Cerebellar cortex (tissue), 1 donor: ENCODE measurements around the gene PRKRA.
"Not testable (repeated sequence)": the region's sequence is repeated elsewhere in the genome, so short reads cannot be mapped to it uniquely, and the experiment has no call there.

Source experiments
- DNase-seq: peaks from one replicate; pipeline ENCODE4 v3.0.0-alpha.2; 2015; ENCODE audit warnings: low spot score

The PRKRA gene

DNA sequence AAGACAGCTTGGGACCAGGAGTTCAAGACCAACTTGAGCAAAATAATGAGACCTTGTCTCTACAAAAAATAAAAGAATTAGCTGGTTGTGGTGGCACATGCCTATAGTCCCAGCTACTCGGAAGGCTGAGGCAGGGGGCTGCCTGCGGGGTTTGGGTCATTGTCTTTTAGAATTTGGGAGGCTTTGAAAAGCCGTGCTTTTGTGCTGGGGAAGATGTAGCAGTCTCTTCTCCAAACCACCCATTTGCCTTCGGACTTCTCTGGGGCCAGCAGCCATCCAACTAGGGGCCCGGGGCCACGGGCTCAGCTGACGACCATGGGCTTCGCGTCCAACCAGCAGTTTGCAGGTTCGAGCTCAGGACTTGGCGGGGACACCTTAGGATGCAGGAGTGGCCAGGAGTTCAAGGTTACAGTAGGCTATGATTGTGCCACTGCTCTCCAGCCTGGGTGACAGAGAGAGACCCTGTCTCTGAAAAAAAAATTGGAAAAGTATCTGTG lies 6.5 kb upstream of the PRKRA start:
- no peak for DNase-seq

DNA sequence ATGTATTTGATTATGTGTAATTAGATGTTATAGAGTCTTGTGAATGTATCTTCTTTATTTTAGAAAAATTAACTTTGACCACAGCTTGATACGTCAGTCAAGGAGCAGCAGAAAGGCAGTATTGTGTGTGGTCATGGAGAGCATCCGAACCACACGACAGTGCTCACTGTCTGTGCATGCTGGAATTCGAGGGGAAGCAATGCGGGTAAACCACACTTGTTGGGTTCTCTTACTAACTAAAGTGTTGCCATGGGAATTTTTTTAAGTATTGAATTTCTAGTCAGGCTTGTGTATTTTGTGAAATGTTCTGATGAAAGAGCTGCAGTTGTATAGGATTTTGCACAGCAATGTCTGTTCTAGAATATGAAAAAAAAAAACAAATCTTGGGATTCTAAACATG lies 5.0 kb upstream of the PRKRA start:
- no peak for DNase-seq

DNA sequence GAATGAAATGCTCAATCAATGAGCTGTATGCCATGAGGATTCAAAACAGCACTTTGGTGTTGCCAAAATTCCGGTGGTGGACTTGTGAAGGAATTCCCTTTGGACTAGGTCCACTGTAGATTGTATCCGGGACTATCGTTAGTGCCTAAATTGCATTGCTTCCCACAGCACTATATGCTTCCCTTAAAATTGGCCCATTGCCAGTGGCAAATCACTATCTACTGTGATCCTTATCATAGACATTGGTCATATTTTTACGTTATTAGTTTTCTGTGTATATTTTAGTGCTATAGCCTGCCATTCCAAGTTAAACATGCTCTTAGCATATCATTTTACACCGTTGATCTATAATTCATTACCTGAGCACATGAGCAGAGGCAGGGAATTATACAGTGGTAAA lies 1.9 kb upstream of the PRKRA start:
- DNase-seq: no peak

DNA sequence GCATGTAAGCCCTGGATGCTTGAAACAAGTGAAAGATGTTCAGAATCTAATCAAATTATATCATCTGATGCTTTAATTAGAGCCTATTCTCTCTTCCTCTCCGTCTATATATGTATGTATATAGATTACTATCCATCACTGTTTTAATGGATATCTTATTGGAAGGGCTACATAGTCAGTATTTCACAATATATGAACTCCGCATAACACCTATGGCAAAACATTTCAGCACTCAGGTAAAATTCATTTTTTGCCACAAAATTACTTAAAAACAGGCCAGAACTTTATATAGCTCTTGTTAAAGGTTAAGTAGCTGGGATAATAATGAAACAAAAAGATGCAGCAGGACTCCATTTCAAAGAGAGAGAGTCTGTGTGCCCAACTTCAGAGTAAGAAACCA lies 1.4 kb upstream of the PRKRA start:
- DNase-seq: no peak

DNA sequence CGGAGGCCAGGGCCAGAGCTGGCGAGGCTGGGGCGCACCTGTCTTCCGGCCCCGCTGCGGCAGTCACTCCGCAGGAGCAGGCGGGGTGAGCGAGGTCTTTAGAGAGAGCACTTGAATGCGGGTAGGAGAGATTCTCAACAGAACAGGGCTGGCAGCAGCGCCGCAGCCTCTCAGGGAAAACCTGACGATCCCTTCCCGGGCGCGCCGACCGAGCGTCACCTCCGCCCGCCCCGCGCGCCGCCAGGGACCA lies 526 bp downstream of the PRKRA start:
- DNase-seq: peak; percentile 67

DNA sequence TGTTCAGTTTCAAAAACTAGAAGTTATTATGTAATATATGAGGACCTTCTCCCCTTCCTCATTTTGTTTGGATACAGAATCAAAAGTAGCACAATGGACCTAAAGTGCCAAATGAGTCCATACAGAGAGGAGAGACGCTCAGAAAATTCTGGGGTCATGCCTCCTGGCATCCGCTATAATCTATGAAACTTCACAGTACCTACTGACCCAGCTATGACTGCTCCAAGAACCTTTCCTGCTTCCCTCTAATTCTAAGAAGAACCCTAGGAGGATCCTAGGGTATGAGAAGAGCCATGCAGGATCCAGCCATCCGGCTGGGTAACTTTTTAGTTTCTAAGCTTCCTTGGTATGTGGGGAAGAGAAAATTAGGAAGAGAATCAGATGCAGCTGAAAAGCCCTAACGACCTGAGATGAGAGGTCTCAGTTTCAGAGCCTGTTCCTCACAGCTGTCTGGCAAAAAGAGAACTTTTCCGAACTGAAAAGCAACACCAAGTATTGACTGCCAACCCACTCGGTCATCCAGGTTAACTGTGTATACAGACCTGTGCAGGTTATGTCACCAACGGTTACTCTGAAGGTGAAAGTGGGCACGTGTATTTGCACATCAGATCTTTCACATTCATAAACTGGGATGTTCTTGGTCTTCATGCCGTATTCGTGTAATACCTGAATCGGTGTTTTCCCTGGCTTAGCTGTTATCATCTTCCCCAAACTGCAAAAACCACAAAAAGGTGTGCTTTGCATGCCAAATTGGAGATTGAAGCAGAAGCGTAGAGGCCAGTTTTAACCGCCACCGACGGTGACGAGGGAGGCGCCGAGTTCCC lies 1.1 kb downstream of the PRKRA start:
- no peak for DNase-seq

DNA sequence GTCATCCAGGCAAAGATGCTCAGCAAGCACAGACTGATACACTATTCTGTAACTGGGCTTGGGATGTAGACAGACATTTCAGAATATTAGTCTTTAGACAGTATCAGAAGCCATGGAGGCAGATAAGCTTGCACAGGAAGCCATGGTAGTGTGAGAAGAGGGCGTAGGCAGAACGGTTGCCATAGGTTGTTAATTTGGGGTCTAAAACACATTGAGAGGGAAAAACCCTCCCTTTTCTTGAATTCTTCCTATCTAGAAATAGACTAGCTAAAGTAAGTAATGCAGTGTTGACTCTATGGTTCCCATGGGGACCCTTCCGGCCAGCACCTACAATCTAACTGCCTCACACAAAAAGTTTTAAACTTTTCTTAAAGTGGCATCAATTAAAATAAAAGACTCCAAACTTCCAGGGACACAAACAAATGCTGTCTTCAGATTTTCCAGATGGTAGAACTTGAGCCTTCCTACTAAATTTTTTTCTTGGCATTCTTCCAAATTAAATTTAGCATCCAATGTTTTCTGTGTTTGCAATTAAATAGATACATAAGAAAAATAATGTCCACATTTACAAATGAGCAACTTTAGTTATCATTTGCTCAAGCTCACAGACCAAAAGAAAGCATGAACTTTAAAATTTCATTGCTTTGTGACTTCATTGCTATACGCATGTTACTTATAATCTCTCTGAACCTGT lies 1.9 kb downstream of the PRKRA start:
- no peak for DNase-seq

DNA sequence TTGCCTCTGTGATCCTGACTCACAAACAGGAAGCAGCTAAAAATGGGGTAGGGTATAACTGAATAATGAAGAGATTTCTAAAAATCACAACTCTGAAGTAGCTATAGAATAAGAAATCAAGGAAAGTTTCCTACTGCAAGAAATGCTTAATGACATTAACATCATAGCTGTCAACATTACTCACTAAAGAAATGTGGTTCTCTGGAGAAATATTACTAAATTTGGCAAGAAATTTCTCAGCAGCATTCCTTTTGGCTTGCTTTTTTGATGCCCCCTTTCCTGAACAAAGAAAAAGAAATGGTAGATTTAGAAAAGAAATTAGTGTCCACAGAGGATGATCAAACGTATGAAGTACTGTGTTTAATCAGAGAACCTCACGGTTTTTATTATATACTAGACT lies 9.5 kb downstream of the PRKRA start:
- DNase-seq: no peak

DNA sequence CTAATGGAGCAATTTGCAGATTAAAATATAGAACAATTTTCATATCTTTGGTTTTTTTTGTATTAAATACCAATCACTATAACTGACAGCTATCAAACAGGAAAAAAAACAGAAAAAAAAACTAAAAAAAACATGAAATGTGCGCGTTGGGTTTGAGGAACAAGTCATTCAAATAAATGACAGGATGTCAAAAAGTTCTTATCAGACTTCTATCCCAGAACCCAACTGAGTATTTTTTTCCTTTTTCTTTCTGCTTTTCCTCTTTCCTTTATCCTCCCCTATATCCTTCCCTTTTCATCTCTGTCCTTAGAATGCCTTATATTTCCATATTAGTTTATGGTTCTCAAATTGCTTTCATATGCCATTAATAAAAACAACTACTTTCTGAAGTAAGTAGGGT lies 14.3 kb downstream of the PRKRA start:
- no peak for DNase-seq

DNA sequence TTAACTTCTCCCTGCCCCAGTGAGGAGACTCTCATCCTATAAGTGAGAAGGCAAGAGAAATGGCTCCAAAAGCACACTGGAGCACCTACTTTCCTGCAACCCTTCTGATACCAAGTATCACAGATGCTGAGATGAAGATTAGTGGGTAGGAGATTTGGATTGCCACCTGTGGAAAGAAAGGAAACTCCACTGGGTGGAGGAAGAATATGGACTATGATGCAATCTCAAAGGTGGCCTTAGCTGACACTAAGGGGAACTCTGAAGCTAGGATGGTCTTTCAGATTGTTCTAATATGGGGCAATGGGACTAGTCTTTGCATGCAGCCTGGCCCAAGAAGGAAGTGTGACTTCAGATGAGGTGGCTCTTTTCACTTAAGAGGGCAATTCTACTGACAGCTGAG lies 21.6 kb downstream of the PRKRA start:
- no peak for DNase-seq

DNA sequence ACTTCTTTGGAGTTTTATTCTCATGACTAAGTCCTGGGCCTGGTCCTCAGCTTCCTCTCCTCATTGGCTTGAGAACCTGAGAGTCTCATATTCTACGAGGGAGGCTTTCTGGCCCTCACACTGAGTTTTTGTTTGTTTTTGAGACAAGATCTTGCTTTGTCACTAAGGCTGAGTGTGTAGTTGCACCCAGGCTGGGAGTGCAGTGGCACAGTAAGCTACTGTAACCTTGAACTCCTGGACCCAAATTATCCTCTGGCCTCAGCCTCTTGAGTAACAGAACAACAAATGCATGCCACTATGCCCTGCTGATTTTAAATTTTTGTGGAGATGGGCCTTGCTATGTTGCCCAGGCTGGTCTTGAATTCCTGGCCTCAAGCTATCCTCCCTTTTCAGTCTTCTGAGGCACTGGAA lies 22.6 kb downstream of the PRKRA start:
- no peak for DNase-seq

DNA sequence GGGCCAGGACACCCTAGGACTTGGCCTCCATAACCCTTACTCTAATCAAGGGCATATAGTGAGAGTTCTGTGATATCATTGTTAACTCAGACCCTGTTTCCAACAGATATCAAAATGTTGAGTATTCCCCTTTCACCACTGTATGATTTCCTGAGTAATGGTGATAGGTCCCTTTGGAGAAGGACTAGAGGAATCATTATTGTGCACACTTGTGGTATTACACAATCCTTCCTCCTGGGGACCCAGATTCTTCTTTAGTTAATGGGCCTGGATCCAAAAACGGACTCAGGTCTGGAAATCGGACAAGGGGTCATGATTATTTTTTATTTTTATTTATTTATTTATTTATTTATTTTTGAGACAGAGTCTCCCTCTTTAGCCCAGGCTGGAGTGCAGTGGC lies 23.5 kb downstream of the PRKRA start:
- no peak for DNase-seq

DNA sequence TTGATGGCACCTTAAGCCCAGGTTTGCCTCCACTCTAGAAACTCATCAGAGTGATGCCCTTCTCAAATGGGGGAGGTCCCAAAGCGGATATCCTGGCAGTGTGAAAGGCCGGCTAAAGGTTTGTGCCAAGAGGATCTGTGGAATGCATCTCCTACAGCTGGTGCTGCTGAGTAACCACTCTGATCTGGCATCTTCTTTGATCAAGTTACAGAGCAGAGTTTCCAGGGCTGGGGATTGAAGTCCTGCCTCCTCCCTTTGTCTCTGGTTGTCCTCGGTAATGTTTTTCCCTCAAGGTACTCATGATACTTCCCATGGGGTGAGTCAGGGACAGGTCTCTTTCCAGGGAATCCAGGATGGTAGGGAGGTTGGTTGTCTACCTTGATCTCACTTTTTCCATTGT lies 24.6 kb downstream of the PRKRA start:
- DNase-seq: no peak

DNA sequence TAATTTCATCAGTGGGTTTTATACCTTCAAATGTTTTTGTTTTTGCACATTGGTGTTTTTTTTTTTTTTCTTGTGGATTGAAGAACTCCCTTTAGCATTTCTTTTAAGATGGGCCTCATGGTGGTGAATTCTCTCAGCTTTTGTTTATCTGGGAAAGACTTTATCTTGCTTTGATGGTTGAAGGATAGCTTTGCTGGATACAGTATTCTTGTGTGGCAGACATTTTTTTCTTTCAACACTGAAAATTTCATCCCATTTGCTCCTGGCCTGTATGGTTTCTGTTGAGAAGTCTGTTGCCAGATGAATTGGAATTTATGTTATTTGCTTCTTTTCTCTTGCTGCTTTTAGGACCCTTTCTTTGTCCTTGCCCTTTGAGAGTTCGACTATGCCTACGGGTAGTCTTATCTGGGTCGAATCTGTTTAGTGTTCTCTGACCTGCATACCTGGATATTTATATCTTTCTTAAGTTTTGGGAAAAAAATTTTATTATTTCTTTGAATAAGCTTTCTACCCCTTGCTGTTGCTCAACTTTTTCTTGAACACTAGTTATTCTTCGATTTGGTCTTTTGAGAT lies 25.6 kb downstream of the PRKRA start:
- no peak for DNase-seq

DNA sequence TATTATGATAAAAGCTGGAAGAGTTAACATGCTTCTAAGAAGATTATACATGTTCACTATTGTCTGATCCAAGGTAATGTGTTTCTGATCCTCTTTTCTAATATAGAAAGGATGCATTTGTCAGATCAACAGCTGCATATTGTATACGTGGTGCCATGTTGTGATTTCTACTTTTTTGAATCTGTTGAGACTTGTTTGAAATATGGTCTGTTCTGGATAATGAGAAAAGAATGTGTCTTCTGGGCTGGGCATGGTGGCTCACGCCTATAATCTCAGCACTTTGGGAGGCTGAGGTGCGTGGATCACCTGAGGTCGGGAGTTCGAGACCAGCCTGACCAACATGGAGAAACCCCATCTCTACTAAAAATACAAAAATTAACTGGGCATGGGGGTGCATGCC lies 27.2 kb downstream of the PRKRA start:
- DNase-seq: not testable (repeated sequence)

DNA sequence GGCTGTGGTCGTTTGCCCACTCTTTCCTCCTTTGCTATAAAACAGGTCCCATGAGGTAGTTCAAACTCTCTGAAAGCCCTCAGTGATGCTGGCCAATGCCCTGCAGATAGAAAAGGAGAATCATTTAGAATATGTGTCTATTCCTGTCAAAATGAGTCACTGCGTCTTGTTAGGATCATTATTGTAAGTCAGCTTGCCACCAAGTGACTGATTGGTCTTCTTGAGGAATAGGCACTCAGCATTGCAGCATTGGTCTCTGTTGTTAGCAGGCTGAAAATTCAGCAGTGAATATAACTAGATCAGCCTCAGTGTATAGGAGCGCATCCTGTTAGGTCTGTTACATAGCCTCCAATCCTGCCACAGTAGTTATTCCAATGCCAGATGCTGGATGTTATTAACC lies 28.9 kb downstream of the PRKRA start:
- DNase-seq: no peak

DNA sequence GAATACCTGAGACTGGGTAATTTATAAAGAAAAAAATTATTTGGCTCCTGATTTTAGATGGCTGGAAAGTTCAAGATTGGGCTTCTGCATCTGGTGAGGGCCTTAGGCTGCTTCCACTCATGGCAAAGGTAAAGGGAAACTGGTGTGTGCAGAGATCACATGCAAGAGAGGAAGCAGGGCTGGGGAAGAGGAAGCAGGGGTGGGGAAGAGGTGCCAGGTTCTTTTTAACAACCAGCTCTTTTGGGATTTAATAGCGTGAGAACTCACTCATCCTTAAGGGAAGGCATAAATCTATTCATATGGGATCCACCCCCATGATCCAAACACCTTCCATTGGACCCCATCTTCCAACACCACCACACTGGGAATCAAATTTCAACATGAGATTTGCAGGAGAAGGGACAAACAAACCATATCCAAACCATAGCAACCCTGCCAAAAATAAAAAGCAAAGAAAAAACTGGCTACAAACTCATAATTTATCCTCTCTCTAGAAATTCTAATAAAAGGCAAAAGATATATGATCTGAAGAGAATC lies 30.4 kb downstream of the PRKRA start:
- DNase-seq: no peak

DNA sequence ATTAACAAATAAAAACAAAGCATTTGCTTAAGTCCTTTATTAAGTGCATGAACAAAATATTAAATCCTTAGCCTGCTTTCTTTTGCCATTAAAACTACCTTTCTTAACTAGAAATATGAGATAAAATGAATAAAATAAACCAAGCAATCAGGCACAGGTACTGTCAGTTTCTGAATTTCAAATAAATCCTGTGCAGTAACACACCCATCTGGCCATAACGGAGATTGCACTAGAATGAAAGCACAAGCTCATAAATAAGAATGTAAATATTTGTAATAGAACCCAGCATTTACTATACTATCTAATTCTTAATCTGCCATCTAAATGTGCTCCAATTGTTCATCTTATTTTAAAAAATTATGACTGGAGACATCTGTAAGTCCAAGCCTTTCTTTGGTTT lies 31.9 kb downstream of the PRKRA start:
- peak; percentile 20 for DNase-seq

DNA sequence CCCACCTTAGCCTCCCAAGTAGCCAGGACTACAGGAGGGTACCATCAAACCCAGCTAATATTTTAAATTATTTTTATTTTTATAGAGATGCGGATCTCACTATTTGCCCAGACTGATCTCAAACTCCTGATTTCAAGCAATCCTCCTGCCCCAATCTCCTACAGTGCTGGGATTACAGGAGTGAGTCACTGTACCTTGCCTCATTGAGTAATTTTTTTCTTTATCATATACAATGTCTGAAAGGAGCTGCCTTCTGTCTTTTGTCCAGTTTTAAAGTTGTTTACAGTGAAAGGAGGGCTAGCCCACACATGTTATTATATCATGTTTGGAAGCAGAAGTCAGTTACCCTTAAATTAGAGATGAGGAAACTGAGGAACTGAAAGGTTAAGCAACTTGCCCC lies 32.5 kb downstream of the PRKRA start:
- no peak for DNase-seq

DNA sequence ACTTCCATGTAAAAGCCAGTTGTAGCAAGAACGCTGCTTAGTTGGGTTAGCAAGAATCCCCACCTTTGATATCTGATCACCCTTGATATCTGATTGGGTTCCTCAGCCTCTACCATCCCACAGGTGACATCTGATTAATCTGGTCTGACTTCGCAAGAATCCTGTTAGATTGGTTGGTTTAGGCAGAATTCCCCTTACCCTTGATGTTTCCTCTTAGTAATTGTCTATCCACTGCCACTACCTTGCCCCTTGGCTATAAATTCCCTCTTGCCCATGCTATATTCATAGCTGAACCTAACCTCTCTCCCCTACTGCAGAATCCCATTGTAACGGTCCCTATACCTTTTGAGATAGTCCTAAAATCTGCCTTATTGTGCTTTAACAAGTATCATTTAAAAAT lies 33.1 kb downstream of the PRKRA start:
- DNase-seq: no peak

DNA sequence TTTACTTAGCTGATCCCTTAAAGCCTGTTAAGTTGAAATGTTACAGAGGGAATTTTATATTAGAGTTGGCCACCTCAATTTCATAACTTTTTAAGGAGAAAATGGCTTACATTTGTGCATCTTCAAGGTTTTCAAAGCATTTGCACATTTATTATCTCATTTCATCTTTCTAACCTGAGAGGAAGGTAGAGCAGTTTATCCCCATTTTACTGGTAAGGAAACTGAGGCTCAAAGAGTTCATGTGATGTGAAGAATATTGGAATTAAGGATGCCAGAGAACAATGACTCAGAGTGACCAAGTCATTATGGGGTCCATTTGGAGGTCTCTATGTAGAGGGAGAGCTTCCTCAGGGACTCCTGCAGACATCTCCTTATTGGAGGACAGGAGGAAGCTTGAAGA lies 35.0 kb downstream of the PRKRA start:
- DNase-seq: no peak

DNA sequence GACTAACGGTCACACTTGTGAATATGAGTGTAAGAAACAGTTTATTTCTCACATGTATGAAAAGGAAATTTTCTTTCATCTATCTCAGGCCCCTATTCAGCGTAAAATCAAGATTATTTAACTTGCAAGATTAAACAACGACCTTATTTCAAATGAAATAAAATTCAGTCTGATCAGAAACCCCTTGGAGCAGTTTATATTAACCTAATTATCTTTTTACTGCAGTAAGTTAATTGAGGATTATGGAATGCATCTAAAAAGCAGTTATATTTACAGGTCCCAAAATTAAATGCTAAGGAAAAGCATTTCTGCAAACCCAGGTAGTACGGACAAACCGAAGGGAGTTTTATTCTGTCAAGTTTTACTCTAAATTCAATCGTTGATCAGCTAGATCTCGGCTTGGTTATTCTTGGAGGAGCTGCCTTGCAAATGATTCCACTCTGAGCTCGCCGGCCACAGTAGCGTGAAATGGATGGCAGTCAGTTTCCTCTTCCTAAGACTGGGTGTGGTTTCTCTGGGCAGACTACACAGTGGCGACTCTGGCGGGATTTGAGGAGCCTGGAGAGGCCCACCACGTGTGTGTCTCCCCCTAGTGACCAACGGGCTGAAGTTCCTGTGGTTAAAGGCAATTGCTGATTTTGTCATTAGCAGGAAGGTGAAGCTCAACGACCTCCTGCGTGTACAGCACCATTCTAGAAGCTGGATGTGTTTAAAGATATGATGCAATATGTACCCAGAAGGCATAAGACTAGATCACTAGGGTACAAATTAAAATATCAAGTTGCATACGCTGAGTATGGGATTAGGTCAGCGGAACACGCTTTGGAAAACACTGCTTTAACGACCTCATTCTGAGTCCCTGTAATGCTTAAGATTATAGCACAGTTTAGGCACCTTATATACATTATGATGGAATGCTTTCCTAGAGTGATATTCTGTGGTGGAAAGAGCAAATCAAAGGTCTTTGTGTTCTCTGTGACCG lies 36.4 kb downstream of the PRKRA start:
- peak; percentile 96 for DNase-seq
